NCI-H82 treated with DMSO at 0.1 percent for 48 hours (cell line): ENCODE data around the gene NR2E1.

Experiments
- DNase-seq: peaks from one replicate; lab custom pipeline; 2025; ENCODE audit not compliant: unreplicated experiment; lab: John Stamatoyannopoulos, UW

NR2E1 gene

GRCh38 chr6:108203189-108204112 is 37.6 kb downstream of the NR2E1 start:
- DNase-seq: no peak

- DNase-seq: no peak
These were observed 41.2 kb downstream of the NR2E1 start for GRCh38 chr6:108207013-108207412.

DNA sequence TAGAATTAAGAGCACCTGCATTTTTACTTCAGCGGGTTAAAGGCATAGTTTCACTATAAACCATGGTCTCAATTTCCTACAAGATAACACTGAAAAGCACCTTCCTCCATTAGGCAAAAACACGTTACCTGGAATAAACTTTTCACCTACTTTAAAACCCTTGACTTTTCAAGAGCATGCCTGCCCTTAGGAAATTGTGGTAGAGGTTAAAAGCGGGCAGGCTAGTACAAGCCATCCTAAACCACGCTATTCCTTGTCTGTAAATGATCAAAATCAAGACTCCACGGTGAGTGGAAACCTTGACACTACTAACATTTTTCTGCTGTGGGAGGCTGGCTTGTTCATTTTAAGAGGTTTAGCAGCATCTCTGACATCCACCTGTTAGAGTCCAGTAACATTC is 43.9 kb downstream of the NR2E1 start:
- no peak for DNase-seq

- no peak for DNase-seq
These were observed 44.7 kb downstream of the NR2E1 start for GRCh38 chr6:108210556-108210955.

GRCh38 chr6:108211671-108212070 is 45.8 kb downstream of the NR2E1 start:
- DNase-seq: no peak

DNA sequence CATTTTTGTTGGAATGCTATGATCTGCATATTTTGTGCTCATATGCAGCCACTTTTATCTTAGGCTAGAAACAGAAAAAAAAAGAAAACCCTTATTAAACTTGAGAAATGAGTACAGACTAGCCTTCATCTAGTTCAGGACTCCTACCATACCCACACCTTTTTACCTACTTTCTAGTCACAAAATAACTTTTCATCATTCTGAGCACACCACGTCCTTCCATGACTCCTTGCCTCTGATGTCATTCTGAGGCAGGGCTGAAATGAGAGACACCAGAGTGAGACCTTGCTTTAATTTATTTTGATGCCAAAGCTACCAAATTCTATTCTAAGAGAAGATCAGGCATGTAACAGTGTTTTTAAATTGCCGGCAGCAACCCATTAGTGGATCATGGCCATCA is 56.2 kb downstream of the NR2E1 start:
- no peak for DNase-seq

- DNase-seq: no peak
These were observed 56.7 kb downstream of the NR2E1 start for GRCh38 chr6:108222504-108222903.

DNA sequence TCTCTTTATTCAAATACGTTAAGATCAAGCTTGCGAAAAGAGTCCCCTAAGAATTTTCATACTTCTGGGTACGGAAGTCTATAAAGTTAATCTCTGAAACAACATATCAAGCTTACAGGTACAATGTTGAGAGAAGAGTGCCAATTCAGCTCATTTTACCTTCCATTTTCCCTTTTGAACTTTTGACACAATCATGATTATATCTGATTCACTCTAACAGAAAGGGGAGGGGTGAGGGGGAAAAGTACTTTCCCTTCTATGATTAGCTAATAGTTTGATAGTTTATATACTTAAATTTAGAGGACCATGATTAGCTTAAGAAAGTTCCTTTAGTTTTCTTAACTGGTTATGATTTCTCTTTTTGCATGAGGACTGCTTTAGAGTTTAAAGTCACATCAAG is 61.5 kb downstream of the NR2E1 start:
- DNase-seq: no peak

DNA sequence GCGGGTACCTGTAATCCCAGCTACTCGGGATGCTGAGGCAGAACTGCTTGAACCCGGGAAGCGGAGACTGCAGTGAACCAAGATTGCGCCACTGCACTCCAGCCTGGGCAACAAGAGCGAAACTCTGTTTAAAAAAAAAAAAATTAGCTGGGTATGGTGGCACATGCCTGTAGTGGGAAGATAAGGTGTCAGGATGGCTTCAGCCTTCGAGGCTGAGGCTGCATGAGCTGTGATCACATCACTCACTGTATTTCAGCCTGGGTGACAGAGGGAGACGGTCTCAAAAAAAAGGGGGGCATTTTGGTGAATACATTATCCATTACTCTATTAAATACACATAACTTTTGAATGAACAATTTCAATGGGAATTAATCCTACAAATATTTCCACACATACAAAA is 62.6 kb downstream of the NR2E1 start:
- DNase-seq: no peak

DNA sequence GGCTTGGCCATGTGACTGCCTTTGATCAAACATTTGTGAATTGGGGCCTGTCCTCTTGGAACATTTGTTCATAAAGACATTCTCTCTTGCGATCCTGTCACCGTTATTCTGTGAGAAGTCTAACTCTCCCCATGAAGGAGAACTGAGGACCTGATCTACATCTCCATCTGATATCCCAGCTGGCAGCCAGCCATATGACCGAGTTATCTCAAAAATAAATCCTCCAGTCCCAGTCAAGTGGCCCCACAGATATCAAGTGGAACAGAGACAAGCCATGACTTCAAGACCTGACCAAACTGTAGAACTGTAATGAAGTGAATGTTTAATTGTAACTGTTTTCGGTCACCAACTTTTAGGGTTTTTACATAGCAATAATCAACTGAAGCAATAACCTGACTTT is 69.3 kb downstream of the NR2E1 start:
- no peak for DNase-seq

DNA sequence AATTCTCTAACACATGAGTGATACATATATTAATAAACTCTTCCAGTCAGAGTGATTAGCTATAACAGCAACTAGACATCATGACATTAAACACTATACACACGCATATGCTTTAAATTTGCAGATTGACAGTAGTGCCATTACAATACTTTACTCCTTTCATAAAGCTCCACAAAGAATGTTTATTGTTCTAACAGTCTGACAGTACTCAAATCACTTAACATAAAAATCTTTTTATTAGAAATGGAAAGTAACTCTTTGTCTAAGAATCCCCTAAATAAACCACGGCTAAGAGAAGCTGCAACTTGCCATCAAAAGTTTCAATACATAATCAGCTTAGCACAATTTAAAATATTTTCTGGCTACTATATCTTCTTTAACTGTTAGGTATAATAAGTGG is 71.0 kb downstream of the NR2E1 start:
- no peak for DNase-seq

DNA sequence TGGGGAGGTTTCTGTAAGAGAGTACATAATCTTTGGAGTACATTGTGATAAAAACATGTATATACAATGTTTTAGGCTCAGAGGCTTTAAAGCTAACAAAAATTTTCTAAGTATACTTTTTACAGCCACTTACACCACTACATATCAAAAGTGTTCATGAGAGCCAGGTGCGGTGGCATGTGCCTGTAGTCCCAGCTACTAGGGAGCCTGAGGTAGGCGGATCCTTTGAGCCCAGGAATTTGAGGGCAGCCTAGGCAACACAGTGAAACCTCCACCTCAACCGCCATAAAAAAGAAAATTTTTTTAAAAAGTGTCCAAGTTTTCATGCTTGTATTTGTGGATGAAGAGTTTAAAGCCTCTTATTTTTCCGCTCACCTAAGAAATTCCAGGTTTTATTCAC is 72.5 kb downstream of the NR2E1 start:
- DNase-seq: no peak
